Measurements from ENCODE around the gene PHF3. TPM values are rescaled to one million over a fixed set of nuclear protein-coding genes. Genes with fewer than 3 reads are reported as not detected.

PHF3 gene
- total RNA-seq, 1 experiment from 2014 or later: 48.3 TPM

GRCh38 chr6:63609231-63609630 lies 26.4 kb upstream of the PHF3 start:
- no TSS peak for BruUV-seq (replicated peaks)
- ChIA-PET POLR2A (no interaction called here), CTCF (no interaction called here)
- Histone ChIP-seq H3K4me3 (ENCODE audit: low read depth, low read length) (no peak overlapping the region), H3K27me3 (replicated peaks; ENCODE audit: control insufficient read depth, insufficient read depth, low read length) (no peaks in the 10 kb centered on the region), H3K36me3 (ENCODE audit: control insufficient read depth, insufficient read depth, low read length) (no peaks in the 10 kb centered on the region), H3K9me3 (0 out of 2 replicates have a peak, but pooled peaks cover 4% of the 10 kb centered on the region), H3K4me1 (no peaks in the 10 kb centered on the region)
- no peaks in the 10 kb centered on the region for H3K36me3 Mint-ChIP-seq (ENCODE audit: insufficient read depth, unreplicated experiment)
- no peak for DNase-seq
- no peak overlapping the region for H3K4me3 Mint-ChIP-seq (ENCODE audit: unreplicated experiment)
- intact Hi-C loops (cut with micrococcal nuclease; ENCODE audit: unreplicated experiment): no loop called here
- no peak for TF ChIP-seq CTCF (IDR thresholded peaks at IDR 0.05; ENCODE audit: insufficient read depth in 1 of 2, low read depth in 1 of 2, low read length in 1 of 2, severe bottlenecking in 1 of 2, unreplicated experiment in 1 of 2)
- H3K4me1 Mint-ChIP-seq (ENCODE audit: low read depth, unreplicated experiment): no peaks in the 10 kb centered on the region
- H3K27me3 Mint-ChIP-seq (ENCODE audit: insufficient read depth, unreplicated experiment): no peaks in the 10 kb centered on the region
- H3K9me3 Mint-ChIP-seq (ENCODE audit: unreplicated experiment): no peaks in the 10 kb centered on the region
- no peak overlapping the region for H3K27ac Mint-ChIP-seq (ENCODE audit: unreplicated experiment)

GRCh38 chr6:63610944-63611343 lies 24.7 kb upstream of the PHF3 start:
- intact Hi-C loops (cut with micrococcal nuclease; ENCODE audit: unreplicated experiment): no loop called here
- H3K4me1 Mint-ChIP-seq (ENCODE audit: low read depth, unreplicated experiment): no peaks in the 10 kb centered on the region
- DNase-seq: no peak
- no peaks in the 10 kb centered on the region for H3K36me3 Mint-ChIP-seq (ENCODE audit: insufficient read depth, unreplicated experiment)
- Histone ChIP-seq H3K9me3 (0 out of 2 replicates have a peak, but pooled peaks cover 4% of the 10 kb centered on the region), H3K4me3 (ENCODE audit: low read depth, low read length) (no peak overlapping the region), H3K4me1 (no peaks in the 10 kb centered on the region), H3K27me3 (replicated peaks; ENCODE audit: control insufficient read depth, insufficient read depth, low read length) (no peaks in the 10 kb centered on the region), H3K36me3 (ENCODE audit: control insufficient read depth, insufficient read depth, low read length) (no peaks in the 10 kb centered on the region)
- no TSS peak for BruUV-seq (replicated peaks)
- no peak overlapping the region for H3K4me3 Mint-ChIP-seq (ENCODE audit: unreplicated experiment)
- CTCF ChIA-PET: no interaction called here
- no peak for TF ChIP-seq CTCF (IDR thresholded peaks at IDR 0.05; ENCODE audit: insufficient read depth in 1 of 2, low read depth in 1 of 2, low read length in 1 of 2, severe bottlenecking in 1 of 2, unreplicated experiment in 1 of 2)
- no peaks in the 10 kb centered on the region for H3K9me3 Mint-ChIP-seq (ENCODE audit: unreplicated experiment)
- H3K27ac Mint-ChIP-seq (ENCODE audit: unreplicated experiment): no peak overlapping the region
- H3K27me3 Mint-ChIP-seq (ENCODE audit: insufficient read depth, unreplicated experiment): no peaks in the 10 kb centered on the region
- POLR2A ChIA-PET: no interaction called here

GRCh38 chr6:63611560-63611959 lies 24.0 kb upstream of the PHF3 start:
- intact Hi-C loops (cut with micrococcal nuclease; ENCODE audit: unreplicated experiment): no loop called here
- no peak for DNase-seq
- Mint-ChIP-seq H3K36me3 (ENCODE audit: insufficient read depth, unreplicated experiment) (no peaks in the 10 kb centered on the region), H3K4me1 (ENCODE audit: low read depth, unreplicated experiment) (no peaks in the 10 kb centered on the region), H3K27me3 (ENCODE audit: insufficient read depth, unreplicated experiment) (peaks cover 3% of the 10 kb centered on the region), H3K9me3 (ENCODE audit: unreplicated experiment) (no peaks in the 10 kb centered on the region), H3K4me3 (ENCODE audit: unreplicated experiment) (no peak overlapping the region), H3K27ac (ENCODE audit: unreplicated experiment) (no peak overlapping the region)
- no peaks in the 10 kb centered on the region for H3K27me3 ChIP-seq (replicated peaks; ENCODE audit: control insufficient read depth, insufficient read depth, low read length)
- no peaks in the 10 kb centered on the region for H3K4me1 ChIP-seq
- ChIA-PET CTCF (no interaction called here), POLR2A (no interaction called here)
- no peaks in the 10 kb centered on the region for H3K36me3 ChIP-seq (ENCODE audit: control insufficient read depth, insufficient read depth, low read length)
- 0 out of 2 replicates have a peak, but pooled peaks cover 4% of the 10 kb centered on the region for H3K9me3 ChIP-seq
- H3K4me3 ChIP-seq (ENCODE audit: low read depth, low read length): no peak overlapping the region
- no peak for TF ChIP-seq CTCF (IDR thresholded peaks at IDR 0.05; ENCODE audit: insufficient read depth in 1 of 2, low read depth in 1 of 2, low read length in 1 of 2, severe bottlenecking in 1 of 2, unreplicated experiment in 1 of 2)
- BruUV-seq (replicated peaks): no TSS peak

Data from Caco-2 (cell line).